ENCODE results near the gene COL19A1.

The COL19A1 gene

DNA sequence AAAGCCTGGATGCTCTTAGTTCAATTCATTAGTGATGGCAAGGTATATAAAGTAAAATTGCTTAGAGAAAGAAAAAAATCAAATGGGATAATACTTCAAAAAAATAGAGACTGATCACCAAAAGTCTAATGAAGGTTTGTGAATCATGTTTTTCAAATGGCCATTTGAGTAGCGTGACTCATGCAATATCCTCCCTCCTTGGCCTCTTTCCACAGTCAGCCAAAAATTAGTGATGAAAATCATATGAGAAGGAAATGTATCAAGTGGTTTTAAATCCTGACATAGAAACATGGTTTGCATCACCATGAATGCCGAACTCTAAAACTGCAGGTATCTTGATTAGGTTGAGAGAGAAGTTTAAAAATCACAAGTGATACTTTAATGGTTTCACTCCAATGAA lies 1.2 kb upstream of the COL19A1 start:
- no peak for TF ChIP-seq EP300 (IDR thresholded peaks at IDR 0.05; ENCODE audit: borderline replicate concordance)
- no peak for TF ChIP-seq TEAD4 (IDR thresholded peaks at IDR 0.05)
- TF ChIP-seq, protein P1, sequence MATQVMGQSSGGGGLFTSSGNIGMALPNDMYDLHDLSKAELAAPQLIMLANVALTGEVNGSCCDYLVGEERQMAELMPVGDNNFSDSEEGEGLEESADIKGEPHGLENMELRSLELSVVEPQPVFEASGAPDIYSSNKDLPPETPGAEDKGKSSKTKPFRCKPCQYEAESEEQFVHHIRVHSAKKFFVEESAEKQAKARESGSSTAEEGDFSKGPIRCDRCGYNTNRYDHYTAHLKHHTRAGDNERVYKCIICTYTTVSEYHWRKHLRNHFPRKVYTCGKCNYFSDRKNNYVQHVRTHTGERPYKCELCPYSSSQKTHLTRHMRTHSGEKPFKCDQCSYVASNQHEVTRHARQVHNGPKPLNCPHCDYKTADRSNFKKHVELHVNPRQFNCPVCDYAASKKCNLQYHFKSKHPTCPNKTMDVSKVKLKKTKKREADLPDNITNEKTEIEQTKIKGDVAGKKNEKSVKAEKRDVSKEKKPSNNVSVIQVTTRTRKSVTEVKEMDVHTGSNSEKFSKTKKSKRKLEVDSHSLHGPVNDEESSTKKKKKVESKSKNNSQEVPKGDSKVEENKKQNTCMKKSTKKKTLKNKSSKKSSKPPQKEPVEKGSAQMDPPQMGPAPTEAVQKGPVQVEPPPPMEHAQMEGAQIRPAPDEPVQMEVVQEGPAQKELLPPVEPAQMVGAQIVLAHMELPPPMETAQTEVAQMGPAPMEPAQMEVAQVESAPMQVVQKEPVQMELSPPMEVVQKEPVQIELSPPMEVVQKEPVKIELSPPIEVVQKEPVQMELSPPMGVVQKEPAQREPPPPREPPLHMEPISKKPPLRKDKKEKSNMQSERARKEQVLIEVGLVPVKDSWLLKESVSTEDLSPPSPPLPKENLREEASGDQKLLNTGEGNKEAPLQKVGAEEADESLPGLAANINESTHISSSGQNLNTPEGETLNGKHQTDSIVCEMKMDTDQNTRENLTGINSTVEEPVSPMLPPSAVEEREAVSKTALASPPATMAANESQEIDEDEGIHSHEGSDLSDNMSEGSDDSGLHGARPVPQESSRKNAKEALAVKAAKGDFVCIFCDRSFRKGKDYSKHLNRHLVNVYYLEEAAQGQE (IDR thresholded peaks at IDR 0.05; ENCODE audit: low read depth), result no peak
- no peak for TF ChIP-seq TAF1 (IDR thresholded peaks at IDR 0.05; ENCODE audit: low read depth)
- TF ChIP-seq, protein P2, sequence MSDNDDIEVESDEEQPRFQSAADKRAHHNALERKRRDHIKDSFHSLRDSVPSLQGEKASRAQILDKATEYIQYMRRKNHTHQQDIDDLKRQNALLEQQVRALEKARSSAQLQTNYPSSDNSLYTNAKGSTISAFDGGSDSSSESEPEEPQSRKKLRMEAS (IDR thresholded peaks at IDR 0.05), result no peak
- no peak for TF ChIP-seq FOXM1 (IDR thresholded peaks at IDR 0.05; ENCODE audit: borderline replicate concordance, low read depth)

DNA sequence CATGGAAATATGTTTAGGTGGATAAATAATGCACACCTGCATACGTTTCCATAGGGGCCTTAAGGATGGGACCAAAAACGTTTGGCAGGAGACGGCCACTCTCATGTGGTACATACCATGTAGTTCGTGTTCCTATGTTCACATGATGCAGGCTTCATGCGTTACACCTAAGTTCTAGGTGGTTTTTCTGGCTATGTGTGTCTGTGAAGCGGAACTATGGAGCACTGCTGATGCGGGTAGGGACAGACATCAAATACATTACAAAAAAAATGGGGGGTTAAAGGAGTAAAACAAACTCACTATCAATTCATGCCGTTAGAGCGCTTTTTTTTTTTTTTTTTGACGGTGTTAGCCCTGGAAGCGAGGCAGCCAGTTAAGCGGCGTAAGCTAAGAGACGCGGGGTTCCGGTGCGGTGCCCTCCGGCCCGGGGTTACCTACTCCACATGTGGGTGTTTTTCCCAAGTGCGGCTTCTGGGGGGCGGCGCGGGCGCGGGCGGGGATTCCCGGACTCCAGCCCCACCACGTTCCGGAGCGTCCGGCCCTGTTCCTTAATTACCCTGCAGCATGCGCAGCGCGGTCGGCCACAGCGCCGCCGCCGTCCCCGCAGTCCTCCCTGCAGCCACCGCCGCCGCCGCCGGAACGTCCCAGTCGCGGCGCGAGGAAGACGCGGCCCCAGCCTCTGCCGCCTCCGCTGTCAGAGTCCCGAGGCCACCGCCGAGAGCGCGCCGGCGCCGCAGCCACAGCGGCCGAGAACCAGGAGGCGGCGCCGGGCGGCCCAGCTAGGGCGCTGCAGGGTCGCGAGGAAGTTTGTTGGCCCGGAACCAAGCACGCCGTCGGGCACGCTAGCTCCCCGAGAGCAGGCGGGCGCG lies 648 bp downstream of the COL19A1 start:
- TF ChIP-seq, protein P2 (IDR thresholded peaks at IDR 0.05), result peak; percentile 52; the same call in 1 of the 2 replicates
- TF ChIP-seq NFIC (IDR thresholded peaks at IDR 0.05) (peak; percentile 64; the same call in 1 of the 2 replicates), TEAD4 (IDR thresholded peaks at IDR 0.05) (no peak), TAF1 (IDR thresholded peaks at IDR 0.05; ENCODE audit: low read depth) (no peak)

DNA sequence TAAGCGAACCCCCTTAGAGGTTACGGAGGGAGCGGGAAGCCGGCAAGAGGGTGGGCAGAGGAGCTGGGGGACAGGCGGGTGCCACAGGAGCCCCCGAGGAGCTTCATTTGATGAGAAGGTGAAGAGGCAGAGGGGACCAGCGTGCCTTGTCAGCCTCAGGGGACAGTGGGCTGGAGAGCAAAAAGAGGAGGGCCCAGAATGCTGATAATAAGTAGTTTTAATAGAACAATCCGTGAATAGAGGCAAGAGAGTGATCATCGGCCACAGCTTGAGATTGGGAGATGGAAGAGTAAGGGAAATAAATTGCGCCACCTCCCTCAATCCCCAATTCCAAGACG lies 1.3 kb downstream of the COL19A1 start:
- TF ChIP-seq EP300 (IDR thresholded peaks at IDR 0.05; ENCODE audit: borderline replicate concordance) (no peak), FOXM1 (IDR thresholded peaks at IDR 0.05; ENCODE audit: borderline replicate concordance, low read depth) (no peak), RAD21 (IDR thresholded peaks at IDR 0.05; ENCODE audit: low read depth) (no peak), NFIC (IDR thresholded peaks at IDR 0.05) (no peak)

DNA sequence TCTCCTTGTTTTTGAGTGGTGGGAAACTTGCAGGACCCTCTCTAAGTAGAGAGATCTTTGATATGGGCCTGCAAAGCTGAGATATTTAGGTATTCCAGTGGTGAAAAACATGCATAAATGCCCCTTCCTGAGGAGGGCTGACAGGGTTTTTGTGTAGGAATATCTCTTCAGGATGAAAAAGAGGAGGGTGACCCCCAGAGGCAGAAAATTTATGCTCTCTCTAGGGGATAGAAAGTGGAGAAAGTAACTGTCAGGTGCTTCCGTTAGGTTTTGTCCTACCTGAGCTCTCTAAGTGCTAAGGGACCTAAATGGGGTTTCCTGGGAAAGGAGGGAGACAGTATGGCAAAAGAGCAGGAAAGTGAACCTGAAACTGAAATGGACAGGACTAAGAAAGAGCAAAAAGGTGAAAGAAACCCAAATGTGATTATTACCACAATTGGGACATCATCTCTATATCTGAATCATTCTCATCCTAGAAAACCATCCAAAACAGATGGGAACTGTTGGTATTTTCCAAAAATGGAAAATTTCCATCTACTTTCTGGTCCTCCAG lies 2.0 kb downstream of the COL19A1 start:
- TF ChIP-seq TEAD4 (IDR thresholded peaks at IDR 0.05) (no peak), NFIC (IDR thresholded peaks at IDR 0.05) (no peak), EP300 (IDR thresholded peaks at IDR 0.05; ENCODE audit: borderline replicate concordance) (no peak), TCF12 (IDR thresholded peaks at IDR 0.05; ENCODE audit: low read depth) (no peak), RAD21 (IDR thresholded peaks at IDR 0.05; ENCODE audit: low read depth) (no peak)
- TF ChIP-seq, protein P1 (IDR thresholded peaks at IDR 0.05; ENCODE audit: low read depth), result no peak

DNA sequence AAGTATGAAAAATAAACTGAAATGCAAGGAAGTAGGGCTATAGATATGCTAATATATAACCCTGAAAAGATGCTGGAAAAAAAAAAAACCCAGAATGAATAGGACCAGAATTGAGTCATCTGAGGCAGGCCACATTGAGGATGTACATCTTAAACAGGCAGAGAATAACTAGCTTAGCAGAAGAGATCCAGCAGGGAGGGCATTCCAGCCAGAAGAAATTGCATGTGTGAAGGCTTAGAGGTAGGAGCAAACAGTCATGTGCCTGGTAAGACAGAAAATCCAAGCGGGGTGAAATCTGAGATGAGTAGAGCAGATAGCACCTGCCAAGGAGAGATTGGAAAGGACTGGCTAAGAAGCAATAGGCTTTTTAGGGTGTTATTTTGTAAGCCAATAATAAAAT lies 2.6 kb downstream of the COL19A1 start:
- TF ChIP-seq, protein P3, sequence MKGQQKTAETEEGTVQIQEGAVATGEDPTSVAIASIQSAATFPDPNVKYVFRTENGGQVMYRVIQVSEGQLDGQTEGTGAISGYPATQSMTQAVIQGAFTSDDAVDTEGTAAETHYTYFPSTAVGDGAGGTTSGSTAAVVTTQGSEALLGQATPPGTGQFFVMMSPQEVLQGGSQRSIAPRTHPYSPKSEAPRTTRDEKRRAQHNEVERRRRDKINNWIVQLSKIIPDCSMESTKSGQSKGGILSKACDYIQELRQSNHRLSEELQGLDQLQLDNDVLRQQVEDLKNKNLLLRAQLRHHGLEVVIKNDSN (IDR thresholded peaks at IDR 0.05), result no peak
- TF ChIP-seq, protein P2 (IDR thresholded peaks at IDR 0.05), result no peak
- no peak for TF ChIP-seq TAF1 (IDR thresholded peaks at IDR 0.05; ENCODE audit: low read depth)
- no peak for TF ChIP-seq RAD21 (IDR thresholded peaks at IDR 0.05; ENCODE audit: low read depth)
- TF ChIP-seq TCF12 (IDR thresholded peaks at IDR 0.05; ENCODE audit: low read depth), result no peak
- TF ChIP-seq EGR1 (IDR thresholded peaks at IDR 0.05), result no peak
- TF ChIP-seq CREB1 (IDR thresholded peaks at IDR 0.05; ENCODE audit: low read depth), result no peak
- no peak for TF ChIP-seq TEAD4 (IDR thresholded peaks at IDR 0.05)

DNA sequence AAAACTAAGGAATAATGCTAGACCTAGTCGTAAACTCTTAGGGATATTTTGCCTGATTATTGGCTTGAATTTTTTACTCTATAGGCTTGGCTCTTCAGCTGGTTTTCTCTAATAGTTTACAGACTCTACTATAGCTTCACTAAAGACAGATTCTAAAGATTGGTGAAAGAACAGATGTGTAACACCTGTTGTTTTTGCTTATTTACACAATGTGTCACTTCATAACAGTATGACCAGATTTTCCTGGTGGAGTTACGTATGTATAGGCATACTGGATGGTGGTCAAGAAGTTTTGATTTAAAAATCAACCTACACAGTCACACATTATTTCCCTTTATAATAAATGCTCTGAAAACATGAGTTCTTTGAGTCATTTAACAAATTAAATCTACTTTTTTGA lies 4.8 kb downstream of the COL19A1 start:
- no peak for TF ChIP-seq YY1 (IDR thresholded peaks at IDR 0.05; ENCODE audit: low read depth)
- TF ChIP-seq NFIC (IDR thresholded peaks at IDR 0.05), result no peak
- no peak for TF ChIP-seq CREB1 (IDR thresholded peaks at IDR 0.05; ENCODE audit: low read depth)
- TF ChIP-seq CEBPB (IDR thresholded peaks at IDR 0.05), result no peak
- TF ChIP-seq, protein P2 (IDR thresholded peaks at IDR 0.05), result no peak
- TF ChIP-seq, protein P3 (IDR thresholded peaks at IDR 0.05), result no peak

Data from Ishikawa (cell line).